SK-N-SH treated with all-trans-retinoic acid at 6 μM for 48 hours (cell line): ENCODE measurements around the gene MAP3K14.

Source experiments
- ARNTL ChIP-seq: fragments of 450-650 bp; formaldehyde crosslinking; IDR thresholded peaks from 2 replicates; pipeline ENCODE4 v1.5.0; 2020; ENCODE audit warnings: low read depth, mild to moderate bottlenecking, moderate library complexity, borderline replicate concordance
- BACH2 ChIP-seq: fragments of 250-450 bp; sonication (Bioruptor Pico); IDR thresholded peaks from 2 replicates; pipeline ENCODE4 v1.9.0; 2021; ENCODE audit warnings: mild to moderate bottlenecking, borderline replicate concordance
- ISL1 ChIP-seq: fragments of 250-450 bp; sonication (Bioruptor Pico); IDR thresholded peaks from 2 replicates; pipeline ENCODE4 v2.1.2; 2022; ENCODE audit warnings: mild to moderate bottlenecking, moderate library complexity
- OSR1 ChIP-seq: fragments of 250-450 bp; sonication (Bioruptor Pico); IDR thresholded peaks from 2 replicates; pipeline ENCODE4 v1.8.0; 2022; ENCODE audit warnings: moderate library complexity, mild to moderate bottlenecking, inconsistent platforms
- PPARA ChIP-seq: fragments of 250-450 bp; sonication (Bioruptor Pico); IDR thresholded peaks from 2 replicates; pipeline ENCODE4 v1.5.0; 2020; ENCODE audit warnings: mild to moderate bottlenecking, borderline replicate concordance
- RARB ChIP-seq: fragments of 250-450 bp; sonication (Bioruptor Pico); IDR thresholded peaks from 2 replicates; pipeline ENCODE4 v1.8.0; 2021; ENCODE audit warnings: mild to moderate bottlenecking, moderate library complexity
- SNAI2 ChIP-seq: fragments of 250-450 bp; sonication (Bioruptor Pico); IDR thresholded peaks from 2 replicates; pipeline ENCODE4 v1.5.0; 2020; ENCODE audit warnings: mild to moderate bottlenecking, moderate library complexity
- TCF4 ChIP-seq: fragments of 250-450 bp; sonication (Bioruptor Pico); IDR thresholded peaks from 2 replicates; pipeline ENCODE4 v1.8.0; 2021; ENCODE audit warnings: mild to moderate bottlenecking, moderate library complexity, borderline replicate concordance
- ZFP30 ChIP-seq: fragments of 450-650 bp; formaldehyde crosslinking; IDR thresholded peaks from 2 replicates; pipeline ENCODE4 v1.5.0; 2022; ENCODE audit warnings: mild to moderate bottlenecking, moderate library complexity
- TF ChIP-seq, protein P1 (sequence below): fragments of 250-450 bp; sonication (Bioruptor Pico); IDR thresholded peaks from 2 replicates; pipeline ENCODE4 v1.8.0; 2020; ENCODE audit warnings: mild to moderate bottlenecking, moderate library complexity, borderline replicate concordance
- TF ChIP-seq, protein P2 (sequence below): fragments of 250-450 bp; sonication (Bioruptor Pico); IDR thresholded peaks from 2 replicates; pipeline ENCODE4 v1.5.1; 2020; ENCODE audit warnings: low read depth, mild to moderate bottlenecking, moderate library complexity
- TF ChIP-seq, protein P3 (sequence below): fragments of 250-450 bp; sonication (Bioruptor Pico); IDR thresholded peaks from 2 replicates; pipeline ENCODE4 v1.5.1; 2021; ENCODE audit warnings: mild to moderate bottlenecking, moderate library complexity

DNA sequence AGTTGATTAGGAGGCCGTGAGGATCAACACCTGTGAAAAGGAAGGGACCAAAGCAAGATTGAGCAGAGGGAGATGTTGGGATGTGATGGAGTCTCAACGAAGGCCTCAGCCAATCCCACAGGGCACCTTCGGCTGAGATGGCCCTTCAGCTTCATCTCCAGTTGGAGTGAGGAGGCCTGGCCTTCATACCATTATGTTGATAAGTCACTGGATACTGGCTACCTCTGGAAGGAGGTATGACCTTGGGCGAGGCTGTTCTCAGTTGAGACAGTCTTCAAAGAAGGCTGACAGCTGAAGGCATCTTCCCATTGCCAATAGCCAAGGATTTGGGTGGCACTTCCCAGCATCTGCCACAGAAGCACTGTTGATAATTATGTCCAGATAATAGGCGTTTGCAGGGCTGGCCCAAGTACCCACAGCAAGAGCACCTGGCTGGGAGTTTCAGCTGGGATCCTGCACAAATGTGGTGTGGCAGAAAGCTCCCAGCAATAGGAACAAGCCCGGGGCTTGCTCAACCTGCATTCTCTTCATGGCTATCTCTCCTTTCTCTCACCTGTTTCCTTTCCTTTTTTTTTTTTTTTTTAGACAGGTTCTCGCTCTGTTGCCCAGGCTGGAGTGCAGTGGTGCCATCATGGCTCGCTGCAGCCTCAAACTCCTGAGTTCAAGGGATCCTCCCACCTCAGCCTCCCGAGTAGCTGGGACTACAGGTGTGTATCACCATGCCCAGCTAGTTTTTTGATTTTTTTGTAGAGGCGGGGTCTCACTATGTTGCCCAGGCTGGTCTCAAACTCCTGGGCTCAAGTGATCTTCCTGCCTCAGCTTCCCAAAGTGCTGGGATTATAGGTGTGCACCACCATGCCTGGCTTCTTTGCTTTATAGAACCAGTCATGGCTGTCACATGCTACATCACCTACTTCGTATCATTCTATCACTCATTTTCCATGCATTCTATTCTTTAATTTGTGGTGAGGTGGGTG lies 18.2 kb upstream of the MAP3K14 start:
- TF ChIP-seq SNAI2 (no peak), ISL1 (CRISPR knock-in tag) (no peak), PPARA (no peak), BACH2 (CRISPR knock-in tag) (no peak), ZFP30 (CRISPR knock-in tag) (no peak), TCF4 (no peak), OSR1 (CRISPR knock-in tag) (no peak), ARNTL (CRISPR knock-in tag) (no peak), RARB (CRISPR knock-in tag) (no peak)
- TF ChIP-seq, protein P1, sequence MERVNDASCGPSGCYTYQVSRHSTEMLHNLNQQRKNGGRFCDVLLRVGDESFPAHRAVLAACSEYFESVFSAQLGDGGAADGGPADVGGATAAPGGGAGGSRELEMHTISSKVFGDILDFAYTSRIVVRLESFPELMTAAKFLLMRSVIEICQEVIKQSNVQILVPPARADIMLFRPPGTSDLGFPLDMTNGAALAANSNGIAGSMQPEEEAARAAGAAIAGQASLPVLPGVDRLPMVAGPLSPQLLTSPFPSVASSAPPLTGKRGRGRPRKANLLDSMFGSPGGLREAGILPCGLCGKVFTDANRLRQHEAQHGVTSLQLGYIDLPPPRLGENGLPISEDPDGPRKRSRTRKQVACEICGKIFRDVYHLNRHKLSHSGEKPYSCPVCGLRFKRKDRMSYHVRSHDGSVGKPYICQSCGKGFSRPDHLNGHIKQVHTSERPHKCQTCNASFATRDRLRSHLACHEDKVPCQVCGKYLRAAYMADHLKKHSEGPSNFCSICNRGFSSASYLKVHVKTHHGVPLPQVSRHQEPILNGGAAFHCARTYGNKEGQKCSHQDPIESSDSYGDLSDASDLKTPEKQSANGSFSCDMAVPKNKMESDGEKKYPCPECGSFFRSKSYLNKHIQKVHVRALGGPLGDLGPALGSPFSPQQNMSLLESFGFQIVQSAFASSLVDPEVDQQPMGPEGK (CRISPR knock-in tag): no peak
- TF ChIP-seq, protein P2, sequence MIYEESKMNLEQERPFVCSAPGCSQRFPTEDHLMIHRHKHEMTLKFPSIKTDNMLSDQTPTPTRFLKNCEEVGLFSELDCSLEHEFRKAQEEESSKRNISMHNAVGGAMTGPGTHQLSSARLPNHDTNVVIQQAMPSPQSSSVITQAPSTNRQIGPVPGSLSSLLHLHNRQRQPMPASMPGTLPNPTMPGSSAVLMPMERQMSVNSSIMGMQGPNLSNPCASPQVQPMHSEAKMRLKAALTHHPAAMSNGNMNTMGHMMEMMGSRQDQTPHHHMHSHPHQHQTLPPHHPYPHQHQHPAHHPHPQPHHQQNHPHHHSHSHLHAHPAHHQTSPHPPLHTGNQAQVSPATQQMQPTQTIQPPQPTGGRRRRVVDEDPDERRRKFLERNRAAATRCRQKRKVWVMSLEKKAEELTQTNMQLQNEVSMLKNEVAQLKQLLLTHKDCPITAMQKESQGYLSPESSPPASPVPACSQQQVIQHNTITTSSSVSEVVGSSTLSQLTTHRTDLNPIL (CRISPR knock-in tag): no peak
- TF ChIP-seq, protein P3, sequence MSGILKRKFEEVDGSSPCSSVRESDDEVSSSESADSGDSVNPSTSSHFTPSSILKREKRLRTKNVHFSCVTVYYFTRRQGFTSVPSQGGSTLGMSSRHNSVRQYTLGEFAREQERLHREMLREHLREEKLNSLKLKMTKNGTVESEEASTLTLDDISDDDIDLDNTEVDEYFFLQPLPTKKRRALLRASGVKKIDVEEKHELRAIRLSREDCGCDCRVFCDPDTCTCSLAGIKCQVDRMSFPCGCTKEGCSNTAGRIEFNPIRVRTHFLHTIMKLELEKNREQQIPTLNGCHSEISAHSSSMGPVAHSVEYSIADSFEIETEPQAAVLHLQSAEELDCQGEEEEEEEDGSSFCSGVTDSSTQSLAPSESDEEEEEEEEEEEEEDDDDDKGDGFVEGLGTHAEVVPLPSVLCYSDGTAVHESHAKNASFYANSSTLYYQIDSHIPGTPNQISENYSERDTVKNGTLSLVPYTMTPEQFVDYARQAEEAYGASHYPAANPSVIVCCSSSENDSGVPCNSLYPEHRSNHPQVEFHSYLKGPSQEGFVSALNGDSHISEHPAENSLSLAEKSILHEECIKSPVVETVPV: no peak
